ENCODE data around the gene LONP2. TPM values are rescaled to one million over a fixed set of nuclear protein-coding genes. Genes with fewer than 3 reads are reported as not detected.
A peak's percentile ranks its signal among the peaks of the same experiment; 100 is the strongest.

The LONP2 gene
- total and polyA plus RNA-seq, 2 of the 13 experiments (the other 11 are each of a cell fraction or from before 2014, with no cell fraction given) = 39.2 to 63.3 TPM

DNA sequence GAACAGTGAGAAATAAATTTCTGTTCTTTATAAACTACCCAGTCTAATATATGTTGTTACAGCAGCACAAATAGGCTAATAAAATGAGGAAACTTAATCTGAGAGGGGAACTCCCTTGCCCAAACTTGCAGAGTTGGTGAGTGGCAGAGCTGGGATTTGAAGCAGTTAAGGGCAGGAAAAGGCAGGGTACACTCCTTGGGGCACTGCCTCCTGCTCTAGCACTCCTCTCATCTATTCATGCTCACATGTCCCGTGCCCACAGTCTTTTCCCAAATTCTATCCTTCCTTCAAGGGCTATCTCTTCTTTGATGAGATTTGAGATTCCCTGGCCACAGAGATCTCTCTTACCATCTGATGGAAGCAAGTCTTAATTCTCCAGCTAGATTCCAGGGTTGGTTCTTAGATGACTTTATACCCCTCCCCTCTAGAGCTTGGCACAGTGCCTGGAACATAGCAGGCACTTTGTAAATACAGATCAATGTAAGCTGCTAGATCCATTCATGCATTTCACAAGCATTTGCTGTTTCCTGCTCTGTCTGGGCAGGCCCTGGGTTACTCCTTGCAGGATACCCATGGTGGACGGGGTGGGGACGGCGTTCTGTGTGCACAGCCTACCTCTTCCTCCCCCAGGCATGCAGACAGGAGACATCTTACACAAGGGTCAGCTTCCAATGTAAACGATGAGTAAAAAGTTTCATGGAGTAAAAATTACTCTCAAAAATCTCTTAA, 49.1 kb upstream of the LONP2 start (continued):
- TF ChIP-seq, protein P1, sequence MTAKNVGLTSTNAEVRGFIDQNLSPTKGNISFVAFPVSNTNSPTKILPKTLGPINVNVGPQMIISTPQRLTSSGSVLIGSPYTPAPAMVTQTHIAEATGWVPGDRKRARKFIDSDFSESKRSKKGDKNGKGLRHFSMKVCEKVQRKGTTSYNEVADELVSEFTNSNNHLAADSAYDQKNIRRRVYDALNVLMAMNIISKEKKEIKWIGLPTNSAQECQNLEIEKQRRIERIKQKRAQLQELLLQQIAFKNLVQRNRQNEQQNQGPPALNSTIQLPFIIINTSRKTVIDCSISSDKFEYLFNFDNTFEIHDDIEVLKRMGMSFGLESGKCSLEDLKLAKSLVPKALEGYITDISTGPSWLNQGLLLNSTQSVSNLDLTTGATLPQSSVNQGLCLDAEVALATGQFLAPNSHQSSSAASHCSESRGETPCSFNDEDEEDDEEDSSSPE (CRISPR knock-in tag; IDR thresholded peaks at IDR 0.05) = no peak
- TF ChIP-seq PHF8 (CRISPR knock-in tag; IDR thresholded peaks at IDR 0.05) (no peak), ZNF3 (CRISPR knock-in tag; IDR thresholded peaks at IDR 0.05) (peak; percentile 70; the same call in 1 of the 2 replicates), CEBPB (IDR thresholded peaks at IDR 0.05; ENCODE audit: borderline replicate concordance, low read depth, low read length) (peak; percentile 44; the same call in 1 of the 2 replicates), GPBP1L1 (CRISPR knock-in tag; IDR thresholded peaks at IDR 0.05) (no peak), NCOA2 (CRISPR knock-in tag; IDR thresholded peaks at IDR 0.05) (peak; percentile 42; the same call in 1 of the 2 replicates), ZNF607 (CRISPR knock-in tag; IDR thresholded peaks at IDR 0.05; ENCODE audit: borderline replicate concordance) (no peak), GATAD1 (CRISPR knock-in tag; IDR thresholded peaks at IDR 0.05) (no peak), CAMTA2 (CRISPR knock-in tag; IDR thresholded peaks at IDR 0.05; ENCODE audit: borderline replicate concordance) (no peak), ZNF510 (CRISPR knock-in tag; IDR thresholded peaks at IDR 0.05; ENCODE audit: low read depth) (no peak), MYNN (CRISPR knock-in tag; IDR thresholded peaks at IDR 0.05; ENCODE audit: low read depth) (no peak), BRCA1 (CRISPR knock-in tag; IDR thresholded peaks at IDR 0.05) (no peak), KAT2B (IDR thresholded peaks at IDR 0.05; ENCODE audit: borderline replicate concordance, low read depth, low read length) (no peak), CCAR2 (optimal IDR thresholded peaks at IDR 0.05; ENCODE audit: low read depth, low read length) (no peak), RARG (CRISPR knock-in tag; IDR thresholded peaks at IDR 0.05; ENCODE audit: low read depth) (no peak), SRSF1 (optimal IDR thresholded peaks at IDR 0.05; ENCODE audit: low read depth, low read length) (no peak), SRF (IDR thresholded peaks at IDR 0.05; ENCODE audit: low read depth, low read length) (no peak), KLF9 (CRISPR knock-in tag; IDR thresholded peaks at IDR 0.05; ENCODE audit: low read depth) (no peak), FUBP1 (CRISPR knock-in tag; IDR thresholded peaks at IDR 0.05; ENCODE audit: borderline replicate concordance) (no peak), ZNF781 (CRISPR knock-in tag; IDR thresholded peaks at IDR 0.05; ENCODE audit: borderline replicate concordance, not compliant biosample characterization) (no peak), MLXIP (CRISPR knock-in tag; IDR thresholded peaks at IDR 0.05; ENCODE audit: borderline replicate concordance) (no peak), SYNCRIP (IDR thresholded peaks at IDR 0.05; ENCODE audit: insufficient read depth, low read depth, low read length) (no peak), SP5 (CRISPR knock-in tag; IDR thresholded peaks at IDR 0.05; ENCODE audit: borderline replicate concordance, low read depth) (no peak)
